ENCODE data around the gene MAP7D3. TPM values are rescaled to one million over a fixed set of nuclear protein-coding genes. Genes with fewer than 3 reads are reported as not detected.
"Not testable (repeated sequence)": the region's sequence is repeated elsewhere in the genome, so short reads cannot be mapped to it uniquely, and the experiment has no call there.

MAP7D3 gene
- total and polyA plus RNA-seq, 12 donors: 5.9 to 14.9 (median 7.9) TPM

DNA sequence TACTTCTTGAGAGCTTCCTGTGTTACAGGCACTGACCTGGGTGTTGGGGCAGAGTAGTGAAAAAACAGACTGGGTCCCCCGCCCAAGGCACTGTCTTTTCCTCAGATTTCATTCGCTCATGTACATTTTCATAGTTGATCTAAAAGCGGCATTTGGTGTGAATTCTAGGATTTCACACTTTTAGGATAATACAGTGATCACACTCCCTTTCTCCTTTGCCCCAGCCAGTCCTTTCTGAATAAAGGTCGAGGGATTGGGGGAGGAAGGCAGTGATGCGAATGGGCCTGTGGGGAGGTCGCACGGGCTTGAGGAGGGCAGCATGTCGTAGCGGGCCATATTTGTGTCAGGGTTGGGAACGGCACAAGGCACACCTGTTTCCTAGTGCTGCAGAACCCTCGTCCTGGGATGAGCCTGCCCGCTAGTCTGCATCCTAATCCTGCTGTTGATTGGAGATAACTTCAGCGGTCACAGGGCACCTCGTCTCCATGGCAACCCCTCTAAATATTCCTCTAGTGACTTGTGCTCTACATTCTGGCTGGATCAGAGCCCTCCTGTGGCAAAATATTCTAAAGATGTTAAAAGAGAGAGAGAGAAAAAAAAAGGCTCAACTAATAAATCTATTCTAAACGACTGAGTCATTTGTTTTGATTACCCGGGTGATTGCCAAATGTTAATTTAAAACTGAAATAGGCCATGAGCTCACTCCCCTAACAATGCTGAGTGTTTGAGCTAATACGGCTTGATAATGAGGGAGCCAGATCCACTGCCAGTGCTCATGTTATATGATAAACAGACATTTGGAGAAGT is 82.1 kb downstream of the MAP7D3 start:
- no peak overlapping the region for H3K4me3 ChIP-seq
- TF ChIP-seq POLR2A (IDR thresholded peaks at IDR 0.05): no peak
- TF ChIP-seq, protein P1, sequence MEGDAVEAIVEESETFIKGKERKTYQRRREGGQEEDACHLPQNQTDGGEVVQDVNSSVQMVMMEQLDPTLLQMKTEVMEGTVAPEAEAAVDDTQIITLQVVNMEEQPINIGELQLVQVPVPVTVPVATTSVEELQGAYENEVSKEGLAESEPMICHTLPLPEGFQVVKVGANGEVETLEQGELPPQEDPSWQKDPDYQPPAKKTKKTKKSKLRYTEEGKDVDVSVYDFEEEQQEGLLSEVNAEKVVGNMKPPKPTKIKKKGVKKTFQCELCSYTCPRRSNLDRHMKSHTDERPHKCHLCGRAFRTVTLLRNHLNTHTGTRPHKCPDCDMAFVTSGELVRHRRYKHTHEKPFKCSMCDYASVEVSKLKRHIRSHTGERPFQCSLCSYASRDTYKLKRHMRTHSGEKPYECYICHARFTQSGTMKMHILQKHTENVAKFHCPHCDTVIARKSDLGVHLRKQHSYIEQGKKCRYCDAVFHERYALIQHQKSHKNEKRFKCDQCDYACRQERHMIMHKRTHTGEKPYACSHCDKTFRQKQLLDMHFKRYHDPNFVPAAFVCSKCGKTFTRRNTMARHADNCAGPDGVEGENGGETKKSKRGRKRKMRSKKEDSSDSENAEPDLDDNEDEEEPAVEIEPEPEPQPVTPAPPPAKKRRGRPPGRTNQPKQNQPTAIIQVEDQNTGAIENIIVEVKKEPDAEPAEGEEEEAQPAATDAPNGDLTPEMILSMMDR (IDR thresholded peaks at IDR 0.05): no peak
- peaks cover 4 to 16% of the 10 kb centered on the region in 2 donors for H3K4me1 ChIP-seq (replicated peaks in 1 of 2)
- no peaks in the 10 kb centered on the region for H3K36me3 ChIP-seq (replicated peaks in 1 of 2)
- WGBS, 4 donors: 32 to 59% (median 40%) methylated on average over 9 to 17 of the region's 17 CpGs
- no peaks in the 10 kb centered on the region for H3K27me3 ChIP-seq
- H3K27ac ChIP-seq: peak overlapping the region in 4 of 5 donors; percentile 59 to 73 (median 60)
- H3K9me3 ChIP-seq (replicated peaks in 1 of 3): no peaks in the 10 kb centered on the region
- peak; percentile 37 to 84 (median 64) for DNase-seq
- intact Hi-C loops (cut with DNase I): loop anchor here (5.0 to 10.0 kb wide), 2 partner anchors 38 to 144 kb away; no protein-coding TSS in a partner anchor

DNA sequence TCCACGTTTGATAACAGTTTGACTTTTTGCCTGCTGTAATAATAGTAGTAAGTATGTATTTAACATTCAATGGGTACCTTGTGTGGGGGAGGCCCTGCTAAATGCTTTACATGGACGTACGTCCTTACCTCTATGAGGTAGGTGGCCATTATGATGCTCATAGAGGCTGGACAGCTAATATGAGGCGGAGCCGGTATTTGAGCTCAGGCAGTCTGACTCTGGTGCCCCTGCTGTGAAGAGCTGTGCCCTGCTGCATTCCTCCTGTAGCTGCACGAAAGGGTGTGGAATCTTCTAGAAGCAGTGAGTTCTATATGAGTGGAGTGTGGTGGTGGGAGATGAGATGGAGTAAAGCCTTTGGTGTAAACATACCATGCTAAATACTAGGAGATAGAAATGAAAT is 83.2 kb downstream of the MAP7D3 start:
- H3K36me3 ChIP-seq (replicated peaks in 1 of 2); H3K27me3 ChIP-seq; H3K4me3 ChIP-seq; DNase-seq; H3K9me3 ChIP-seq (replicated peaks in 1 of 3): not testable (repeated sequence)
- H3K4me1 ChIP-seq (replicated peaks in 1 of 2): peaks cover 4 to 16% of the 10 kb centered on the region in 2 donors
- 73 to 90% (median 80%) methylated on average over 6 of the region's 6 CpGs for WGBS, 4 donors
- H3K27ac ChIP-seq: peak overlapping the region in 1 of 5 donors; percentile 60
- intact Hi-C loops (cut with DNase I): loop anchor here (5.0 to 10.0 kb wide), 2 partner anchors 39 to 143 kb away; no protein-coding TSS in a partner anchor

DNA sequence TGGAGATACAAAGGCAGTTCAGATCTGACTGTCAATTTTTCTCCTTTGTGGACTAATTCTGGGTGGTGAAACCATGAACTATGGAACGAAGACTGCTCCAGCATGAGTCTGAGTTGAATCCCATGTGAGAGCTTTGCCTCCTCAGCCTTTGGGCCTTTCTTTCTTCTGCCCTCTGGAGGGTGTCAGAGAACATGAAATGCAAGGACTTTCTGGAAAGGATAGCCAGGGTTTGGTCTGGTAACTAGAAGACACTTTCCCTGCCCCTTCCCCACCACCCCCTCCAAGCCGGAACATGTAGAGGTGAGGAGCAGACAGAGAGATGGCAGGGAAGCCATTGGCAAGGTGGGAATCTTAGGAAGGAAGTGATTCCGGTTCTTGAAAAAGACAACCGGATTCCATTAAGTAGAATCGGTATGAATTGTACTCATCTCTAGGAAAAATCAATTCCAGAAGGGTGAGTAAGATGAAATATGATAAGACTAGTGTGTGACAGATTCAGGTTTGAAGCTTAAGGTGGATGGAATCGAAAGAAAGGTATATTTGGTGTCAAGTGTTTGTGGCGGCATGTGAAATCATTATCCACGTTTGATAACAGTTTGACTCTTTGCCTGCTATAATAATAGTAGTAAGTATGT is 84.9 kb downstream of the MAP7D3 start:
- no peaks in the 10 kb centered on the region for H3K36me3 ChIP-seq (replicated peaks in 1 of 2)
- H3K9me3 ChIP-seq (replicated peaks in 1 of 3): no peaks in the 10 kb centered on the region
- WGBS, 4 donors: 64 to 78% (median 72%) methylated on average over 7 to 8 of the region's 8 CpGs
- H3K27ac ChIP-seq: no peak overlapping the region
- intact Hi-C loops (cut with DNase I): loop anchor here (5.0 to 10.0 kb wide), 2 partner anchors 41 to 142 kb away; no protein-coding TSS in a partner anchor
- H3K4me3 ChIP-seq: no peak overlapping the region
- H3K27me3 ChIP-seq: no peaks in the 10 kb centered on the region
- peaks cover 4 to 16% of the 10 kb centered on the region in 2 donors for H3K4me1 ChIP-seq (replicated peaks in 1 of 2)
- peak in 1 of 7 donors; percentile 54 for DNase-seq
- no peak for TF ChIP-seq POLR2A (IDR thresholded peaks at IDR 0.05)
- TF ChIP-seq, protein P1 (IDR thresholded peaks at IDR 0.05): peak in 5 of 6 experiments; percentile 19 to 39 (median 38)

DNA sequence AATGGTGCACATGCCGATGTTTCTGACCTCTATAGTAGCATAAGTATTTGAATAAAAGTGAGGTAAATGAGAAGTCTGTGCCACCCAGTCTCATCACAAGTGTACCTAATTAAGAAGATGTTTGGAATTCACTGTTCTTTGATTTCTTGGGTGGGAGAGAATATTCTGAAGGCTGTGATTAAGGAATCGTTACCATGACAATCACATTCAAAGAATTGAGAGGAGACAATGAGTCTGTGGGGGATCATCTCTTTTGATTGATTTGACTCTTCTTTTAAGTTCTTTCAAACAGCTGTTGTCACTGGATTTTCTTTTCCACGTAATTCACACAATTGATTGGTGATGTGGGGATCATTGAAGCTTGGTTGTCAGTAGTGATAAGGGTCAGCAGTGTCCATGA is 85.8 kb downstream of the MAP7D3 start:
- no peak for DNase-seq
- no peak for TF ChIP-seq POLR2A (IDR thresholded peaks at IDR 0.05)
- TF ChIP-seq, protein P1 (IDR thresholded peaks at IDR 0.05): no peak
- Histone ChIP-seq H3K4me3 (no peak overlapping the region), H3K27ac (no peak overlapping the region), H3K9me3 (replicated peaks in 1 of 3) (no peaks in the 10 kb centered on the region), H3K4me1 (replicated peaks in 1 of 2) (peaks cover 4 to 10% of the 10 kb centered on the region in 2 donors), H3K27me3 (no peaks in the 10 kb centered on the region), H3K36me3 (replicated peaks in 1 of 2) (no peaks in the 10 kb centered on the region)
- WGBS, 4 donors: 34 to 54% (median 43%) methylated on average over 3 of the region's 3 CpGs
- intact Hi-C loops (cut with DNase I): loop anchor here (5.0 to 10.0 kb wide), 2 partner anchors 42 to 141 kb away; no protein-coding TSS in a partner anchor
